IMR-90 (cell line): Measurements from ENCODE around the gene RUNX3. TPM values are rescaled to one million over a fixed set of nuclear protein-coding genes. Genes with fewer than 3 reads are reported as not detected.

Experiments used
- ATAC-seq: fragments of 200-7000 bp; cut with Tn5 transposase; 2 replicates; pipeline ENCODE4 v1.9.1; 2020; ENCODE audit warnings: low read depth, mild to moderate bottlenecking, moderate library complexity
- BruUV-seq: library from RNA; stranded (reverse); fragments of 400-500 nt; replicated peaks from 2 replicates; lab custom pipeline; 2021; lab: Mats Ljungman, UMichigan
- CTCF ChIA-PET: fragments of 300-600 bp; formaldehyde crosslinking; extraction: SDS; loops from one replicate; lab custom pipeline; 2021; ENCODE audit warnings: antibody characterized with exemption; lab: Yijun Ruan, JAX
- POLR2A ChIA-PET: fragments of 300-600 bp; sonication (Branson Sonifier 250); formaldehyde crosslinking; loops from one replicate; lab custom pipeline; 2022; ENCODE audit warnings: antibody characterized with exemption; ENCODE audit not compliant: unreplicated experiment; lab: Charles Lee
- DNase-seq: peaks from one replicate; pipeline ENCODE4 v3.0.0; 2013
- H2AFZ ChIP-seq: replicated peaks from 2 replicates; pipeline ENCODE3; 2013; ENCODE audit warnings: low read length, mild to moderate bottlenecking; ENCODE audit not compliant: poor library complexity
- H2AK5ac ChIP-seq: 2 replicates; pipeline ENCODE4 v1.6.1; 2013; ENCODE audit warnings: low read depth, low read length, inconsistent platforms
- H2AK9ac ChIP-seq: replicated peaks from 2 replicates; pipeline ENCODE3; 2013; ENCODE audit warnings: mild to moderate bottlenecking, low read depth, low read length, moderate library complexity; ENCODE audit not compliant: poor library complexity
- H2BK120ac ChIP-seq: 2 replicates; pipeline ENCODE4 v1.6.1; 2013; ENCODE audit warnings: low read depth, low read length, inconsistent platforms
- H2BK15ac ChIP-seq: 3 replicates; pipeline ENCODE4 v1.6.1; 2013; ENCODE audit warnings: low read depth, low read length, inconsistent platforms
- H2BK20ac ChIP-seq: 2 replicates; pipeline ENCODE4 v1.6.1; 2013; ENCODE audit warnings: low read depth, mild to moderate bottlenecking, inconsistent platforms, low read length, moderate library complexity
- H2BK5ac ChIP-seq: 2 replicates; pipeline ENCODE4 v1.6.1; 2013; ENCODE audit warnings: mild to moderate bottlenecking, low read depth, low read length, inconsistent platforms; ENCODE audit not compliant: poor library complexity, severe bottlenecking
- H3K14ac ChIP-seq: replicated peaks from 2 replicates; pipeline ENCODE4 v1.6.1; 2013; ENCODE audit warnings: low read depth, low read length, inconsistent platforms
- H3K18ac ChIP-seq: 2 replicates; pipeline ENCODE4 v1.6.1; 2013; ENCODE audit warnings: low read depth, low read length, control low read depth
- H3K23ac ChIP-seq: 2 replicates; pipeline ENCODE4 v1.6.1; 2013; ENCODE audit warnings: low read depth, low read length, inconsistent platforms
- H3K27ac ChIP-seq: 2 replicates; pipeline ENCODE4 v1.5.1; 2013; ENCODE audit warnings: mild to moderate bottlenecking, control low read depth, low read length; ENCODE audit not compliant: insufficient read depth
- H3K27me3 ChIP-seq: 2 replicates; pipeline ENCODE4 v1.6.1; 2013; ENCODE audit warnings: low read length; ENCODE audit not compliant: control insufficient read depth, insufficient read depth
- H3K36me3 ChIP-seq: 2 replicates; pipeline ENCODE4 v1.6.1; 2013; ENCODE audit warnings: low read length, mixed read lengths; ENCODE audit not compliant: control insufficient read depth, insufficient read depth
- H3K4ac ChIP-seq: 2 replicates; pipeline ENCODE4 v1.6.1; 2013; ENCODE audit warnings: low read depth, low read length, inconsistent platforms
- H3K4me1 ChIP-seq: 2 replicates; pipeline ENCODE4 v1.6.1; 2013; ENCODE audit warnings: low read length, mixed read lengths; ENCODE audit not compliant: control insufficient read depth, insufficient read depth
- H3K4me2 ChIP-seq: 2 replicates; pipeline ENCODE4 v1.6.1; 2013; ENCODE audit warnings: low read depth, mild to moderate bottlenecking, control low read depth, low read length, moderate library complexity
- H3K4me3 ChIP-seq: 2 replicates; pipeline ENCODE4 v1.5.1; 2013; ENCODE audit warnings: low read depth, mild to moderate bottlenecking, control low read depth, low read length, moderate library complexity; ENCODE audit not compliant: insufficient read depth
- H3K56ac ChIP-seq: 2 replicates; pipeline ENCODE4 v1.6.1; 2013; ENCODE audit warnings: low read length, inconsistent platforms; ENCODE audit not compliant: insufficient read depth; ENCODE audit errors: extremely low read depth
- H3K79me1 ChIP-seq, 2 experiments: 2 replicates each; pipeline ENCODE4 v1.6.1; 2013; ENCODE audit warnings: low read length in 2 of 2, inconsistent platforms in 1 of 2, low read depth in 1 of 2
- H3K9ac ChIP-seq: 2 replicates; pipeline ENCODE4 v1.6.1; 2013; ENCODE audit warnings: low read depth, low read length, control low read depth
- H3K9me1 ChIP-seq: 2 replicates; pipeline ENCODE4 v1.6.1; 2013; ENCODE audit warnings: low read length, inconsistent platforms; ENCODE audit not compliant: insufficient read depth
- H3K9me3 ChIP-seq: 2 replicates; pipeline ENCODE4 v1.6.1; 2013; ENCODE audit warnings: low read length; ENCODE audit not compliant: control insufficient read depth, insufficient read depth
- H4K20me1 ChIP-seq: 2 replicates; pipeline ENCODE4 v1.6.1; 2013; ENCODE audit warnings: low read length, inconsistent platforms; ENCODE audit not compliant: insufficient read depth
- H4K5ac ChIP-seq: 2 replicates; pipeline ENCODE4 v1.6.1; 2013; ENCODE audit warnings: mild to moderate bottlenecking, low read depth, low read length, control low read depth
- H4K8ac ChIP-seq, 2 experiments: 2 replicates each; pipeline ENCODE4 v1.6.1; 2013; ENCODE audit warnings: low read depth in 2 of 2, low read length in 2 of 2, control low read depth in 1 of 2, inconsistent platforms in 1 of 2
- H4K91ac ChIP-seq: 2 replicates; pipeline ENCODE4 v1.6.1; 2013; ENCODE audit warnings: low read depth, low read length, inconsistent platforms; ENCODE audit not compliant: insufficient read depth
- BHLHE40 ChIP-seq: fragments of 150-350 bp; IDR thresholded peaks from 2 replicates; pipeline ENCODE4 v1.6.1; 2016; ENCODE audit warnings: mild to moderate bottlenecking, low read depth, low read length
- CHD1 ChIP-seq: IDR thresholded peaks from 2 replicates; pipeline ENCODE4 v1.6.1; 2012; ENCODE audit warnings: low read depth, low read length, improper control_type of control experiment
- CTCF ChIP-seq: conservative IDR thresholded peaks from 2 replicates; pipeline ENCODE4 v1.5.1; 2012; ENCODE audit warnings: mild to moderate bottlenecking, low read depth, low read length, improper control_type of control experiment
- FOS ChIP-seq: fragments of 150-350 bp; IDR thresholded peaks from 2 replicates; pipeline ENCODE4 v1.6.1; 2016; ENCODE audit warnings: low read depth, low read length
- MAFK ChIP-seq: IDR thresholded peaks from 2 replicates; pipeline ENCODE4 v1.6.1; 2012; ENCODE audit warnings: low read depth, low read length, improper control_type of control experiment
- MAZ ChIP-seq: IDR thresholded peaks from 2 replicates; pipeline ENCODE4 v1.6.1; 2012; ENCODE audit warnings: low read depth, mild to moderate bottlenecking, low read length, improper control_type of control experiment, moderate library complexity, borderline replicate concordance
- MXI1 ChIP-seq: IDR thresholded peaks from 2 replicates; pipeline ENCODE4 v1.6.1; 2012; ENCODE audit warnings: low read depth, mild to moderate bottlenecking, low read length, moderate library complexity, borderline replicate concordance
- POLR2A ChIP-seq: IDR thresholded peaks from 2 replicates; pipeline ENCODE4 v1.6.1; 2012; ENCODE audit warnings: mild to moderate bottlenecking, low read depth, low read length
- RAD21 ChIP-seq: IDR thresholded peaks from 2 replicates; pipeline ENCODE4 v1.6.1; 2012; ENCODE audit warnings: low read length, improper control_type of control experiment
- RCOR1 ChIP-seq: IDR thresholded peaks from 2 replicates; pipeline ENCODE4 v1.6.1; 2012; ENCODE audit warnings: mild to moderate bottlenecking, low read length, improper control_type of control experiment; ENCODE audit not compliant: insufficient replicate concordance
- RFX5 ChIP-seq: IDR thresholded peaks from 2 replicates; pipeline ENCODE4 v1.8.0; 2012; ENCODE audit warnings: low read depth, mild to moderate bottlenecking, low read length, moderate library complexity
- SMC3 ChIP-seq: fragments of 150-350 bp; IDR thresholded peaks from 2 replicates; pipeline ENCODE4 v1.6.1; 2016; ENCODE audit warnings: low read depth, mild to moderate bottlenecking, antibody characterized with exemption, low read length, moderate library complexity
- USF2 ChIP-seq: fragments of 150-350 bp; IDR thresholded peaks from 2 replicates; pipeline ENCODE4 v1.6.1; 2017; ENCODE audit warnings: mild to moderate bottlenecking, antibody characterized with exemption, low read length, low read depth
- WGBS, 2 experiments: methylation state at CpG; one replicate each; pipeline versions ENCODE4 v1.1.5 to v1.1.7; 2013; ENCODE audit warnings: missing lambda C conversion rate in 2 of 2; ENCODE audit not compliant: insufficient read length in 1 of 2; ENCODE audit errors: extremely low coverage in 2 of 2; 5-methylcytosine and 5-hydroxymethylcytosine counted together
- dilution Hi-C: fragments of 300-500 bp; cut with HindIII; formaldehyde crosslinking; loops from one replicate; pipeline ENCODE4 v1.14.3; 2018; ENCODE audit warnings: low sequenced_read_pairs; ENCODE audit not compliant: unreplicated experiment
- in situ Hi-C: fragments of 300-500 bp; cut with MboI; formaldehyde crosslinking; loops from 3 replicates; pipeline ENCODE4 v1.14.3; 2019; ENCODE audit warnings: low sequenced_read_pairs, inconsistent platforms, mixed read lengths
- intact Hi-C: fragments of 100-400 bp; cut with micrococcal nuclease; formaldehyde crosslinking; loops from 2 replicates; pipeline ENCODE4 v1.10.0; 2022
- polyA plus RNA-seq, 3 experiments: library from polyadenylated mRNA; depleted of rRNA; stranded (reverse); fragments of >200 nt; gene quantifications; 2 replicates each; pipeline ENCODE4 v1.2.3, GENCODE V29; 2012; ENCODE audit warnings: low replicate concordance in 1 of 3
- total RNA-seq: library from RNA; depleted of rRNA; stranded (reverse); fragments of >200 nt; gene quantifications from 2 replicates; pipeline ENCODE4 v1.2.3, GENCODE V29; 2012

The RUNX3 gene
- total and polyA plus RNA-seq, 2 of the 4 experiments (the other 2 are of a cell fraction), result 0.07 TPM; not detected in 1

- H3K9me3 ChIP-seq, result no peaks in the 10 kb centered on the region
- CTCF ChIA-PET, result no interaction called here
- H3K79me1 ChIP-seq, result peaks cover 0 to 16% of the 10 kb centered on the region in 2 experiments; a peak in 3 of 4 replicates
- ATAC-seq (no peak), DNase-seq (no peak)
- dilution Hi-C loops (no loop called here), intact Hi-C loops (no loop called here), in situ Hi-C loops (no loop called here)
- no peak overlapping the region for H4K5ac ChIP-seq
- H3K27ac ChIP-seq, result no peak overlapping the region
- H3K23ac ChIP-seq, result 0 out of 2 replicates have a peak overlapping the region, but pooled peaks have one; percentile 11
- peak overlapping the region; percentile 68; the same call in 1 of the 2 replicates for H2AK5ac ChIP-seq
- H3K4me2 ChIP-seq, result no peak overlapping the region
- peaks cover 11% of the 10 kb centered on the region for H3K4me1 ChIP-seq
- H2BK20ac ChIP-seq, result peak overlapping the region; percentile 29; the same call in 1 of the 2 replicates
- no peak overlapping the region for H2AK9ac ChIP-seq
- no peak overlapping the region for H3K18ac ChIP-seq
- BruUV-seq, result no TSS peak
- H3K14ac ChIP-seq, result no peak overlapping the region; the same call in 1 of the 2 replicates
- H3K4me3 ChIP-seq, result no peak overlapping the region
- peak overlapping the region; percentile 33; the same call in 1 of the 2 replicates for H4K91ac ChIP-seq
- H3K9me1 ChIP-seq, result peaks cover 17% of the 10 kb centered on the region
- 80% methylated on average over 1 of the region's 16 CpGs; no CpG with 5 or more reads in 1 of the 2 experiments for WGBS, 2 experiments
- peaks cover 11% of the 10 kb centered on the region; the same call in 1 of the 2 replicates for H3K27me3 ChIP-seq
- no peaks in the 10 kb centered on the region for H4K20me1 ChIP-seq
- no peak overlapping the region for H3K56ac ChIP-seq
- POLR2A ChIA-PET, result no interaction called here
- H2AFZ ChIP-seq, result peak overlapping the region; percentile 46
- H2BK5ac ChIP-seq, result no peak overlapping the region
- H2BK15ac ChIP-seq, result no peak overlapping the region
- no peaks in the 10 kb centered on the region for H3K36me3 ChIP-seq
- peak overlapping the region; percentile 43 for H3K4ac ChIP-seq
- peak overlapping the region; percentile 54 for H2BK120ac ChIP-seq
- no peak overlapping the region for H3K9ac ChIP-seq
- H4K8ac ChIP-seq, result no peak overlapping the region
- TF ChIP-seq CTCF, result no peak
- no peak for TF ChIP-seq SMC3
- no peak for TF ChIP-seq MXI1
- no peak for TF ChIP-seq USF2
- no peak for TF ChIP-seq POLR2A
- no peak for TF ChIP-seq FOS
- TF ChIP-seq CHD1, result no peak
- TF ChIP-seq RFX5, result no peak
- TF ChIP-seq MAFK, result no peak
- no peak for TF ChIP-seq RAD21
- TF ChIP-seq RCOR1, result no peak
- no peak for TF ChIP-seq BHLHE40
- TF ChIP-seq MAZ, result no peak
Measured at GRCh38 chr1:24957808-24958752, 28.0 kb upstream of the RUNX3 start.
